GM19395 (cell line): ENCODE data around the gene OR2G2.

Source experiments
- ATAC-seq: cut with Tn5 transposase; IDR thresholded peaks from one replicate; pipeline ENCODE4 v1.9.1; 2021; ENCODE audit warnings: mild to moderate bottlenecking, moderate library complexity; ENCODE audit not compliant: unreplicated experiment

Gene OR2G2, protein sequence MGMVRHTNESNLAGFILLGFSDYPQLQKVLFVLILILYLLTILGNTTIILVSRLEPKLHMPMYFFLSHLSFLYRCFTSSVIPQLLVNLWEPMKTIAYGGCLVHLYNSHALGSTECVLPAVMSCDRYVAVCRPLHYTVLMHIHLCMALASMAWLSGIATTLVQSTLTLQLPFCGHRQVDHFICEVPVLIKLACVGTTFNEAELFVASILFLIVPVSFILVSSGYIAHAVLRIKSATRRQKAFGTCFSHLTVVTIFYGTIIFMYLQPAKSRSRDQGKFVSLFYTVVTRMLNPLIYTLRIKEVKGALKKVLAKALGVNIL

DNA sequence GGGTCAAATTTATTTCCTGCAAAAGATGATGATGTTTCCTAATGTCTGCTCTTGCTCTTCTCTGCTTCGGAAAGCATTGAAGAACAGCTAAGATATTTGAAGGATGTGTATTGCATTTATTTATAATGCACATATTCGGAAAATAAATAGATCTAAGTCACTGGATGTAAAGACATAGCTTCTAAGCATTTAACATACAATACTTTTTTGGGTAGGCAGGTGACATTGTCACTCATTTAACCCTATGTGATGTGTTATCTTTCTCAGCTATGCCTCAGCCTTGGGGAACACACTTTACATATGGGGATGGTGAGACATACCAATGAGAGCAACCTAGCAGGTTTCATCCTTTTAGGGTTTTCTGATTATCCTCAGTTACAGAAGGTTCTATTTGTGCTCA is at the start of gene OR2G2:
OR2G2 (plus strand) TSS at position 301 of the 400 bp plus-strand sequence; CDS start at position 301, 0 bp downstream.
- no peak for ATAC-seq

DNA sequence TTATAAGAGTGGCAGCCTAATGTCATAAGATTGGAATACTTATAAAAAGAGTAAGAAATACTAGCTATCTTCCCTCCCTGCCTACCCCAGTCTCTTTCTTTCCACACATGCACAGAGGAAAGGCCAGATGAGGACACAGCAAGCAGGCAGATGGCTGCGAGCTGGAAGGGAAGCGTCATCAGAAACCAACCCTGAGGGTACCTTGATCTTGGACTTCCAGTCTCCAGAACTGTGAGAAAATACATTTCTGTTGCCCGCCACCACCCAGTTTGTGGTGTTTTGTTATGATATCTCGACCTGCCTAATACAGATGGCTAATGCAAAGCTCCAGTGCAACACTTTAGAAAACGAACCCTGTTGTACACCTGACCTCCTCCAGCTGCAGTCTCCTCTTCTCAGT is 49.6 kb upstream of the OR2G2 start:
- no peak for ATAC-seq

DNA sequence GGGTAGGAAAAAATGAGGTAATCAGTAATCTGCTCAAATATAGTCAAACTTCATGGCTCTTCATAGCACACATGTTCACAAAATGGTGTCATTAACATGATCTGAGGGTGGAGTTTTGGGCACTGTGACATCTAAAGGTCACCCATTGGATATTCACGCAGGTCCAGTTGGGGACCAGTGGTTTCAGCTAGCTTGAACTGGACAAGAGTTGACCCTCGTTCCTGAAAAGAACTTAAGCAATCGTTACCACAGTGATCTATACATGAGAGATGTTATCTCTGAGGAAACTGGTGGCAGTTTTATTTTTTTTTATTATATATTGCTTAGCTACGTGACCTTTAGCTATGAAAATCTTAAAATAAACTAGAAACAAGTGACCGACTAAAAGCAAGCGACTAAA is 48.9 kb upstream of the OR2G2 start:
- ATAC-seq: no peak

DNA sequence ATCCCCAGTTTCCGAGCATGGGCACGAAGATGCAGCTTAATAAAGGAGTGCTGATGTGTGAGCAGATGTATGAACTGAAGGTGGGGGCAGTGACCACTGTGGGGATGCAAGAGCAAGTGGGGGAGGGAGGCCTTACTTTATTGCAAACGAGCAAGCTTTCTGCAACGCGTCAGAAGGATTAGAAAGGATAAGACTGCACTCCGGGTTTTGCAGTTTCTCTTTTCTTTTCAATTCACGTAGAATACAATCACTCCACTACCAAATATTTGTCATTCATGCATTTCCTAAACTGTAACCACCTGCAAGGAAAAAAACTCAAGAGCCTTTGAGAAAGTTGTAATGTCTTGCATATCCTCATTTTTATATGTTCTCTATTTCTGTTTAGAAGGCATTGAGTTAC is 47.6 kb upstream of the OR2G2 start:
- no peak for ATAC-seq

DNA sequence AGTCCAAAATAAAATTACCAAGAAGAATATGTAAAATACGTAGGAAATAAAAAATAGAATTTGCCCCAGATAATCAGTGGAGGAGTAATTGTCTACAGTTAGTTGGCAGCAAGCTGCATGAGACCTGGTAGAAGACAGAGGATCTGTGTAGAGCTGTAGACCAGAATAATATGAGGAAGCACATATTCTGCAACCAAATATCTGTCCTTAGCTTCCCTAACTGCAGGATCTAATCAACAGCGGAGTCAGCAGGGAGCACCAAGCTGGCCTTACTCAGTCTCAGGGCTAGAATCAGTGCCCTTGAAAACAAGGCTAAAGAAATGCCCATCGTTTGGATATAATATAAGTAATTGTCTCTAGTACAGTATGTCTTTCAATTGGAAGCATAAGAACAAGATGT is 45.3 kb upstream of the OR2G2 start:
- ATAC-seq: no peak

DNA sequence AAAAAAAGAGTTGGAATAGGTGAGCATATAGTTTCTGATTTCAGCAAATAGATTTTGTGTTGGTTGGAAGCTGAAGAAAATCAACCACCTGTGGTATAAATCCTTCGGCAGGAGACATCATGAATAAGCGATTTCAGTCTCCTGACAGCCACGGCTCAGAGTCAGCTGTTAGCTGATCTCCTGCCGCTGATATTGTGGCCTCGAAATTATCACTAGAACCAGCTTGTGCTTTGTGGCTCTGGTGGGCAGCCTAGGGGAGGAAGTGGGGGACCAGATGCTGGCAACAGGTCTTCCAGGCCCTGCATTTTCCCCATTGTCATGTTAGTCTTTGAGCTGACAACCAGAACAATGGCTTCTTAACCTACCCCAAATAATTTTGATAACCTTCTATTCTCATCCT is 40.1 kb upstream of the OR2G2 start:
- no peak for ATAC-seq

DNA sequence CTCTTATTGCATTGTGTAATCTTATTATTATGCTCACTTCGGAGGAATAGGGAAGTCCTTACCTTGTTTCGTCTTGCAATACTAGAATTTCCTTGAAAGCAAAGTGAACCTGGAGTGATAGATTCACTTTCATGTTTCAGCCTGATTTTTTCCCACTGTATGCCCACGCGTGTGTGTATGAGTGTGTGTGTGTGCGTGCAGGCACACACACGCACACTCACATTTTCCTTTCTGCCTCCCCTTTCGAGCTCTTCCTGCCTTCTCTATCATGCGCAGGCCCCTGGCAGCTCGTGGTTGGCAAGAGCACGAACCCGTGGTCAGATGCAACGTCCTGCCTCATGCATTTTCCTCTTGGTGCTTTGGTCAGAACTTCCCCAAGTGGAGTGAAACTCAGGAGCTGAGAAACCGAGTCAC is 39.4 kb upstream of the OR2G2 start, which contains the start of gene GCSAML:
GCSAML (plus strand) TSS at position 366 of the 414 bp plus-strand sequence. CDS start 58 bp downstream, outside the sequence.
- ATAC-seq: no peak

DNA sequence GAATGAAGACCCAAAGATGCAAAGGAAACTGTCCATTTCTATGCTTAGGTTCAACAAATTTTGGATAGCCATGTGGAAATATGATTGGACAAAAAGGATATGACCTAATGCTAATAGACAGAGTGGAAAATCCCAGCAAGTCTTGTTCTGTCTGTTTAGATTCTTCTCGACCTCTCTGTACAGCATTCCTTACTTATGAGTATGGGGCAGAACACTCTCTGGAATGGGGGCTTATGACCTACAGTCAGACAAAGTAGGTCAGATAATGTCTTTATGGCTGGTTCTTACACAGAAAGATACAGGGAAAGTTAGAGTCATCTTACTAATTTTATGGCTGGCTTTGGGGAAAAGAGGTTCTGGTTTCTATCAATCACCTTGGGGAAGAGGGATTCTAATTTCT is 36.4 kb upstream of the OR2G2 start:
- no peak for ATAC-seq

DNA sequence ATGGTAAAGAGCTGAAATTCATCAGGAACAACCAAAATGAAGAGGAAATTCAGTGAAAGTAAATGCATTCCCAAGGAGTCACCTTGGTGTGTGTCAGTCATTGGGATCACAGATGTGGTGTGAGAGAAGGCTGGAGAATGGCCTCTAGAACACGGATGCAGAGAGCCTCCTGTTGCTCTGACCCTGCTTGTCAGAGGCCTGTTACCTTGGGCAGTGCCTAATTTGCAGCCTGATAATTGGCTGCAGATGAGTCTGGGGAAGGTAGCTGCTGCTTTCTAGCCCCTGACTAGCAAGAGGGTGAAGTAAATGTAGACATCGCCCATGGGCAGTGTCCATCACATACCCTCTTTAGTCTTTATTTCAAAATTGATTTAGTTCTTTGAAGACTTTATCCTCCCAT is 35.9 kb upstream of the OR2G2 start:
- no peak for ATAC-seq

DNA sequence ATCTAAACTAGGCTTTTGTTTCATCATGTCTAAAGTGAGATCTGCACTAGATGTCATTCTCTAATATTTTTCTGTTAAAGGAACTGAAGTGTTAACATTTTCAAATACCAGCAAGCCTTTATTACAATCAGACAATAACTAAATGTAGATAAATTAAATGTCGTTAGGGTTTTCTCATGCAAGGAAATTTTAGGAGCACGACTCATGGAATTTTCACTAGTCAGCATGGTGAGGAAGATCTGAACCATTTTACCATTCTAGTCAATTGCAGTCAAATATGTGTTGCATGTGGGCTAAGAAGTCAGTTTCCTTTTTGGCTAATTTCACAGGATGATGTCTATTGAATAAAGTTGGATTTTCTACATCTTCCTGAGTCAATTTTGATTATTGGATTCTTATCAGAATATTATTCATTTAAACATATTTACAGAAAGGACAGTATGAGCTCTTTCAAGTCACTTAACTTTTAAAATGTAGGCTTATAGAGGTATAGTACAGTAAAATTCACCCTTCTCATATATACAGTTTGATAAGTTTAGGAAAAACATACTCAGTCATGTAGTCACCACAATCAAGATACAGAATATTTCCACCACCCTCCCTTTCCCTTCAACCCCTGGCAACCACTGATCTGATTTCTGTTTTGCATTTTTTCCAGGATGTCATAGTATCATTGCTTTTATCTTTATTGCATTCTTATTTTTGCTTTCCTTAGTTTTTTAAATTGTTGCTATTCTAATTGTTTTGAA is 30.1 kb upstream of the OR2G2 start:
- no peak for ATAC-seq

DNA sequence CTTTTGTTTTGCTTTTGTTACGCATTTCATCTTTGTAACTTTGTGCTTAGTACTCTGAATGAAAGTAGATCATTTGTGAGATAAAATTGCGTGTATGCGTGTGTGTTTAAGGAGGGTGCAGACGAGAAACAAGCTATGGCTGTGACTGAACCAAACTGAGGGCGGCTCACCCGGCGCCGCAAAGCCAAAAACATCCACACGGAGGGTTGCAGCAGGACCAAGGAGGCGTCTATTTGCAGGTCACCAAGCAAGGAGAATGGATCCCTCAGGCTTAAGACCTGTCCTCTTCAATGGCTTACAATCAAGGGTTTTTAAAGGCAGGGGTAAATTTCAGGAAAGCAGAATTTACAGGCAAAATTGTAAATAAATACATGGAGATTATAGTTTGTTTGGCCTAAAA is 26.4 kb upstream of the OR2G2 start:
- ATAC-seq: no peak

DNA sequence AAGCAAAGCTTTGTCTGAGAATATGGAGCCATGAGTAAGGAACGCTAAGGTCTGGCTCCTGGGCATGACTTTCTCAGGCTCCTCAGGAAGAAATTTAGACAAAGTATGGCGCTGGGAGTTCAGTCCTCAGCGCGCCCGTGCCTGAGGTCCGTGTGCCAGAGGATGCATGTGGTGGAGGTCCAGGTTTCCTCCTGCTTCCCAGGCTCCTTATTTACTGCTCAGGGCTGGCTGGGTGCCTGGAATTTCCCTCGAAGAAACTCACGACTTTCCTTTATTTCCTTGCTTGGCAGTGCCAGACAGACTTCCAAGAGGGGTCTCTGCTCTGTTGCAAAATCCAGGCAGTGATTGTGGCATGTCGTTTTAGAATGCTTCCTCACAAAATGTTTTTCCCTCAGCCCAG is 26.0 kb upstream of the OR2G2 start:
- ATAC-seq: no peak

DNA sequence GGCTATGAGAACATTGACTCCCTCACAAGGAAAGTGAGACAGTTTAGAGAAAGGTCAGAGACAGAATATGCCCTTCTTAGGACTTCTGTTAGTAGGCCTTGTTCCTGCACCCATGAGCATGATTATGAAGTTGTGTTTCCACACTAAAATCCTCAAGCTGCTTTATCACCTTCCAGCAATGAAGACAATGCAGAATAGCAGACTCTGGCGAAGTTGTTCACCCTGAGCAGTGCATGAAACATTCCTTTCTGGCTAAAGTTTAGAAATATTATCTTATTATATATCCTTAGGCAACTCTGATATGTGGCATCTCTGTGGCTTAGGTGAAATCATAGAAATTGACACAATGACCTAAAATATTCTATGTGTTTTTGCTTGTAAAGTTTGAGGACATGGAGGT is 13.9 kb upstream of the OR2G2 start:
- no peak for ATAC-seq

DNA sequence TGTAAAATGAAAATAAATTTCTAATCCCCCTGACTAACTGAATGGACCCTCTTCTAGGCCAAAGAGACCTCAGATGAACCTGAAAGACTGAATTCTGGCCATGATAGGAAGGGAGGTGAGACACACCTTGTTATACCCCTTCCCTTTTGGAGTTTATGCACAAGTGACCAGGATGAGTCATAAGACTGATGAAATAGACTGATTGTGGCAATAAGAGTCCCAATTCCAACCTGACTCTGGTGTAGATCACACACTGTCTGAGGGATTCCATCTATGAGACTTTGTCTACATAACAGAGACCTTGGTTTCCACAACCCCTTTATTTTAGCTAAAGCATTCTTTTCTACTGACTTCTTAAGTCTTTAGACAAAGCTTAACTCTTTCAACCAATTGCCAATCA is 13.5 kb upstream of the OR2G2 start:
- no peak for ATAC-seq

DNA sequence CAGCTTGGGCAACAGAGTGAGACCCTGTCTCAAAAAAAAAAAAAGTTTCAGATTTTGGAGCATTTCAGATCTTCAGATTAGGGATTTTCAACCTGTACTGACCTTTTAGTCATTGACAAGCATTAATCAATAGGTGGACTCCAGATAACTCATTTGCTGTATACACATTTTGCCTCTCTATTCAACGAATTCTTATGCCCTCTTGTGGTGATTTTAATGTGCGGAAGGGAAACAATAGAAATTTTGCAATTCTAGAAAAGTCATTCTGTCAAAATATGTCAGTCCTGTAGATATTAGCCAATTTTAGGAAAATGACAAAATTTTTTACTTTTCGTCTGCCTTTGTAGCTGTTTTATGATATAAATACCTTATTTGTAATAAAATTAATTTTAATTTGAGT is 11.6 kb upstream of the OR2G2 start:
- ATAC-seq: peak; percentile 62

DNA sequence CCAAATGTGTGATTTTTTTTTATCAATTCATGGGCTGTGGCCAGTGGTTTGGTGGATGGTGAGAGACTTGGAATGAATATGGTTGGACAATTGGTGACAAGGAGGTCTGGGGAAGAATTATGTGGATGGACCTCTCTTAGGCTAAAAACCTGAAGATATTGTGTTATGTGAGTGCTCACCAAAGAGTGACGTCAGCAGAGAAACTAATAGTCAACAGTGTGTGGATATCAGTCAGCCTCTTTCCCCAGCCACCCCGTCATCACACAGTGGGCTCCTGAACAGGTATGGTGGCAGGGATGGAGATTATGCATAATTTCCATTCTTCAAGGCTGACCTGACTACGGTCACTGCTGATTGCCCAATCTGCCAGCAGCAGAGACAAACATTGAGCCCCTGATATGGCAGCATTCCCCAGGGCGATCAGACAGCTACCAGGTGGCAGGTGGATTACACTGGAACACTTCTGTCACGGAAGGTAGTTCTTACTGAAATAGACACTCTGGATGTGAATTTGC is 9.2 kb upstream of the OR2G2 start:
- no peak for ATAC-seq

DNA sequence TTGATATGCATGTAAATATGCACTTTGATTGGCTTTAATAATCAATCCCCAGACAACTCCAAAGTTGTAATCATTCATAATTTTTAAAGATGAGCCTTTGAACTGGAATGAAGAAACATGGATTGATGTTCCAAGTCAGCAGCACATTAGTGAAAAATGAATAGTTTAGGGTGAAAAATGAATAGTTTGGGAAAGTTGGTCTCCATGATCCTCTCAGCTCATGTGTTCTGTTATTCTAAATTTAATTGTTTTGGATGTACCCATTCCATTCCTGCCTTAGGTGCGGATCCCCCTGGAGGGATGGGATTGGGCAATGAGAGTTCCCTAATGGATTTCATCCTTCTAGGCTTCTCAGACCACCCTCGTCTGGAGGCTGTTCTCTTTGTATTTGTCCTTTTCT is 17.1 kb downstream of the OR2G2 start, which contains the start of gene OR2G3:
OR2G3 (plus strand) TSS at position 301 of the 400 bp plus-strand sequence; CDS start at position 301, 0 bp downstream.
- no peak for ATAC-seq

DNA sequence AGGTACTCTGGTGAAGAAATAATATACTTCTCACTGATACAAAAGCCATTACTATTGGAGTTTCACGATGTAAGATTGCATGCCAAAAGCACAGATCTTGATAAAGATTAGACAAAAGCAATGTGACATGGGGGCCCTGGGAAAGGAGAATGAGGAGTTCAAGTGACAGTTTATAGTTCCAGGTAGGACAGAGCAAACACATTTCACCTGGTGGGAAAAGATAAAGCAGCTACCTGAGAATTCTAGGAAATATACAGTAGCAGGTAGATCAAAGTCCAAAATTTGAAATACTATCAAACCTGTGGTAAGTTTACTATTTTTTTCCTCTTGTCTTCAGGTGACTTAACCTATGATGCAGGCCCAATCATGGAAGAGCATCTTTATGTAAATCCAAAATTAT is 25.2 kb downstream of the OR2G2 start:
- no peak for ATAC-seq

DNA sequence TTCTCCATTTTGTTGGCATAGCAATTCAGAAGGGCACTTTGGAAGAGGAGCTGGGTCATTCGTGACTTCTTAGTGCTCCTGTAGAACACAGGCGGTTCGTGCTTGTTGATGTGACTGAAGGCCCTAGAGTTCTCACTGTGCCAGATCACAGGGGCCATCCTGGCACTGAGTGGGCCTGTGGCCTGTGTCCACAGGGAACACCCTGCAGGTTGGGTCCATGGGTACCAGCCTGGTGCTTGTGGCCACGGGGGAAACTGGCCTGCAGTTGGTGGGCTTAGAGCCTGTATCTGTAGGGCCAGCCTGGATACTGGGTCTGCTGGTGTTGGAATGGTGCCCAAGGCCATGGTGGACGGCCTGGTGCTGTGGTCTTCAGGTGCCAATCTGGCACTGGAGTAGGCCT is 26.5 kb downstream of the OR2G2 start:
- no peak for ATAC-seq

DNA sequence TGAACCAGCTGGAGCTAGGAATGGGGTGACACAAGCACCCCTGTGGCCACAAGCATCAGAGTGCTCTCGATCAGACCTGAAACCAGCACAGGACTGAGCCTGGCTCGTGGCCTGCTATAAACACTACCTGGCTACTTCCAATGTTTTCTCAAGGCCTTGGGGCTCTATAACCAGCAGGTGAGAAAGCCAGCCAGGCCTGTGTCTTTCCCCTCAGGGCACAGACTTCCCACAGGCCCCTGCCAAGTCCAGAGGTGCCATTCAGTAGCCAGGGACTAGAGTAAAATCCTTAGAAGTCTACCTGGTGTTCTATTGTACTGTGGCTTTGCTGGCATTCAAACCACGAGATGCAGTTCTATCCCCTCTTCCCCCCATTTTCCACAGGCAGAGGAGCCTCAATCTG is 39.8 kb downstream of the OR2G2 start:
- ATAC-seq: no peak

DNA sequence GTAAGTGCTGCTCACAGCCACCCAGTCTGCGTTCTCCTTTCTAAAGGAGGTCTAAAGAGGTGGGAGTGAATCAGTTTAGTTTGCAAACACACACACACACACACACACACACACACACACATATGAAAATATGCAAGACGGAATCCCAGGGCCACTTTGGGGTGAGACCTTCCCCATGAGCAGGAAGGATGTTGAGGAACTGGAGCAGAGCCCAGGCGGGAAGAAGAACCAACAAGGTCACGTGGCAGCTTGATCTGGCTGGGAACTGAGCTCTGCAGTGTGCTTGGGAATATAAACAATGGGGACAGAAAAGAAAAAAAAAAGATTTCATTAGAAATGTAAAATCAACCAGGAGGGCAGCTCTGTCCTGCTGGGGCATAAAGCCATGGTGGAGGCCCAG is 49.9 kb downstream of the OR2G2 start:
- no peak for ATAC-seq

DNA sequence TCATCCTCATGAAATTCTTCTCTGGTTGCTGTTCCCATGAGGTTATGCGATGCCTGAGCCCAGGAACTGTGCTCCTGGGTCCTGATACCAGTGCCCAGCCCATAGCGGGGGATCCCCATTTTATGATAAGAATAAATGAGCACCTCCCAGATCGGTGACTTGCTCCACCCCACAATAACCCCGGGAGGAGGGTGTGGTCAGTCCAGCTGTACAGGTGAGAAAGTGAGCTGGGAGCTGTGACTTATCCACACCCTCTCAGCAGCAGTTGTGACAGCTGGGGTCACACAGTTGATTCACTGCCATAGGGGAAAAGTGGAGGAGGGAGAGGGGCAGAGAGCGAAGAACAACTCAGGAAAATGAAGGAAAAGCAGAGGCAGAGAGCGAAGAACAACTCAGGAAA is 50.6 kb downstream of the OR2G2 start:
- ATAC-seq: no peak
